ENCODE data around the gene SGCG. TPM values are rescaled to one million over a fixed set of nuclear protein-coding genes. Genes with fewer than 3 reads are reported as not detected.
"Not testable (repeated sequence)": the region's sequence is repeated elsewhere in the genome, so short reads cannot be mapped to it uniquely, and the experiment has no call there.

The SGCG gene
- total RNA-seq (100 to 1,000 TPM in 7 of 9 donors, 10 to 100 TPM in 2; 61.4 to 181 (median 131) TPM), polyA plus RNA-seq (10 to 100 TPM; 27.9 to 92.6 TPM)
- long read RNA-seq, donor 1, transcript SGCG-201 (8 exons, 1,624 nt) = major isoform, 68 of 122 reads
- long read RNA-seq, donor 1, partial matches to known transcripts = 11 of 122 reads
- long read RNA-seq, donor 1, other reads (novel, unspliced or antisense) = 43 of 122 reads
- long read RNA-seq, donor 2, transcript SGCG-201 (8 exons, 1,624 nt) = major isoform, 434 of 552 reads
- long read RNA-seq, donor 2, partial matches to known transcripts = 15 of 552 reads
- long read RNA-seq, donor 2, other reads (novel, unspliced or antisense) = 103 of 552 reads
- long read RNA-seq, donor 3, transcript SGCG-201 (8 exons, 1,624 nt) = major isoform, 18 of 34 reads
- long read RNA-seq, donor 3, partial matches to known transcripts = 3 of 34 reads
- long read RNA-seq, donor 3, other reads (novel, unspliced or antisense) = 13 of 34 reads

- ATAC-seq = peak; percentile 51 to 87 (median 72)
Measured at GRCh38 chr13:23180711-23181110, at the start of gene SGCG. TSS of gene SGCG (plus strand) at chr13:23180979. CDS start at chr13:23203695, 22,716 bp downstream.

DNA sequence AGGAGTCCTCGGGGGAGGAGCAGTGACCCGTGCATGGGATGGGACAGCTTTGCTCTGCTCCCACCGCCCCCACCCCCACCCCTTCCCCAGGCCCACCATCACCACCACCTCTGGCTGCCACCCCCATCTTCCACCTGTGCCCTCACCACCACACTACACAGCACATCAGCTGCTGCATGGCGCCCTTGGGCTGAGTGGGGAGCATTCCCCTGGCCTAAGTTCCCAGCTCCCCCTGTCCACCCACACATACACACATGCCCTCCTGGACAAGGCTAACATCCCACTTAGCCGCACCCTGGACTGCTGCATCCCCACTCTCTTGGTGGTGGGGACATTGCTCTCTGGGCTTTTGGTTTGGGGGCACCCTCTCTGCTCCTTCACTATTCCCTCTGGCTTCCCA, 46.2 kb upstream of the SGCG start:
- no peak overlapping the region for H3K4me3 ChIP-seq
- no peaks in the 10 kb centered on the region for H3K4me1 ChIP-seq
- H3K9me3 ChIP-seq = no peaks in the 10 kb centered on the region
- WGBS, 4 donors = 76 to 92% (median 87%) methylated on average over 4 to 5 of the region's 5 CpGs
- H3K27ac ChIP-seq = no peak overlapping the region
- H3K27me3 ChIP-seq = no peaks in the 10 kb centered on the region
- no peak for DNase-seq
- TF ChIP-seq POLR2A (IDR thresholded peaks at IDR 0.05) (no peak), CTCF (IDR thresholded peaks at IDR 0.05) (no peak)
- ATAC-seq = no peak
- no peaks in the 10 kb centered on the region for H3K36me3 ChIP-seq
- intact Hi-C loops (cut with DNase I) = no loop called here

More at GRCh38 chr13:23180711-23181110, at the start of gene SGCG:
- intact Hi-C loops (cut with DNase I) = loop anchor here in 1 of 10 donors (5.0 kb wide), 1 partner anchor 112 kb away; no protein-coding TSS in a partner anchor
- DNase-seq = peak in 3 of 5 donors; percentile 38 to 41 (median 39)
- peaks cover 0 to 19% (median under 1%) of the 10 kb centered on the region in 12 donors for H3K4me1 ChIP-seq
- H3K9me3 ChIP-seq = peaks cover 0 to 11% (median 0%) of the 10 kb centered on the region in 12 donors
- no peaks in the 10 kb centered on the region for H3K27me3 ChIP-seq
- peak within 1 kb of the TSS; percentile 29 to 86 (median 68) for H3K27ac ChIP-seq
- no peaks in the 10 kb centered on the region for H3K36me3 ChIP-seq
- WGBS, 4 donors = 31 to 41% (median 35%) methylated on average over 6 of the region's 6 CpGs
- TF ChIP-seq CTCF (IDR thresholded peaks at IDR 0.05) (no peak), POLR2A (IDR thresholded peaks at IDR 0.05) (peak in 1 of 2 donors; percentile 41)
- peak within 1 kb of the TSS; percentile 7 to 63 (median 46) for H3K4me3 ChIP-seq

DNA sequence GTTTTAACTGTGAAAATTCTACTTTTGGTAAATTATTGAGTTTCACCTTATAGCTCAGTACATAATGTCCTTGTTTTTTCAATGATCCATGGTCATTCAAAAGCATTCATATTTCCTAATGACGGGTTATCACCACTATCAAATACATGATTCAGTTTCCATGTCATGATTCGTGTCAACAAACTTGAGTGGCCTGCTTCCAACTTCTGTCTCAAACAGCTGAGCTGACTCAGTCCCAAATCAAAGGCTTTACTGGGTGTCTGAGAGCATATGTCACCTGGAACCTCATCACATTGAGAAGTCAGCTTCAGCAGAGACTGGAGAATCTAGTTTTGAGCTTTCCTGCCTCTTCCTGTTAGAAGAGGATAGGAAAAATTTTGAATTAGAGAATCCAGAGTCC, 40.3 kb upstream of the SGCG start:
- TF ChIP-seq CTCF (IDR thresholded peaks at IDR 0.05) (no peak), POLR2A (IDR thresholded peaks at IDR 0.05) (no peak)
- 41 to 55% (median 43%) methylated on average over 2 of the region's 2 CpGs for WGBS, 4 donors
- no peaks in the 10 kb centered on the region for H3K9me3 ChIP-seq
- peaks cover 0 to 6% (median 0%) of the 10 kb centered on the region in 12 donors for H3K4me1 ChIP-seq
- no peak overlapping the region for H3K27ac ChIP-seq
- no peaks in the 10 kb centered on the region for H3K36me3 ChIP-seq
- H3K4me3 ChIP-seq = no peak overlapping the region
- no peaks in the 10 kb centered on the region for H3K27me3 ChIP-seq
- no peak for DNase-seq
- ATAC-seq = no peak
- intact Hi-C loops (cut with DNase I) = no loop called here

DNA sequence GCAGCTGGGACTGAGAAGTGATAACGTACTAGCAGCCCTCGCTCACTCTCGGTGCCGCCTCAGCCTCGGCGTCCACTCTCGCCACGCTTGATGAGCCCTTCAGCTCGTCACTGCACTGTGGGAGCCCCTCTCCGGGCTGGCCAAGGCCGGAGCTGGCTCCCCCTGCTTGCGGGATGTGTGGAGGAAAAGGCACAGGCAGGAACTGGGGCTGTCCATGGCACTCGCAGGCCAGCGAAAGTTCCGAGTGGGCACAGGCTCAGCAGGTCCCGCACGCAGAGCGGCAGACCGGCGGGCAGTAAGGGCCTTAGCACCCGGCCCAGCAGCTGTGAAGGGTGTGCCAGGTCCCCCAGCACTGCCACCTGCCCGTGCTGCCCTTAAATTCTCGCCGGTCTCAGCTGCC, 38.8 kb upstream of the SGCG start:
- Histone ChIP-seq H3K27ac (no peak overlapping the region), H3K27me3 (no peaks in the 10 kb centered on the region), H3K4me3 (no peak overlapping the region), H3K36me3 (no peaks in the 10 kb centered on the region), H3K9me3 (no peaks in the 10 kb centered on the region), H3K4me1 (peaks cover 0 to 11% (median 0%) of the 10 kb centered on the region in 12 donors)
- 88 to 93% (median 91%) methylated on average over 15 to 24 of the region's 24 CpGs for WGBS, 4 donors
- DNase-seq (no peak), ATAC-seq (peak in 1 of 4 donors; percentile 27)
- intact Hi-C loops (cut with DNase I) = no loop called here
- TF ChIP-seq CTCF (IDR thresholded peaks at IDR 0.05) (no peak), POLR2A (IDR thresholded peaks at IDR 0.05) (no peak)

DNA sequence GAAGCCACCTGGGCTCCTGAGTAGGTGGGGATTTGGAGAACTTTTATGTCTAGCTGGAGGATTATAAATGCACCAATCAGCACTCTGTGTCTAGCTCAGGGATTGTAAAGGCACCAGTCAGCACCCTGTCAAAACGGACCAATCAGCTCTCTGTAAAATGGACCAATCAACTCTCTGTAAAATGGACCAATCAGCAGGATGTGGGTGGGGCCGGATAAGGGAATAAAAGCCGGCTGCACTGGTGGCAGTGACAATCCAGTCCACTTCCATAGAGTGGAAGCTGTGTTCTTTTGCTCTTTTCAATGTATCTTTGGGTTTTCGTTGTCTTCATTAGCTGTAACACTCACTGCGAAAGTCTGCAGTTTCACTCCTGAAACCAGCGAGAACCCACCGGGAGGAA, 38.2 kb upstream of the SGCG start:
- DNase-seq; intact Hi-C loops (cut with DNase I); H3K9me3 ChIP-seq; H3K36me3 ChIP-seq; H3K4me3 ChIP-seq; H3K27me3 ChIP-seq; H3K27ac ChIP-seq; ATAC-seq: not testable (repeated sequence)
- WGBS, 4 donors = 83 to 90% (median 86%) methylated on average over 7 of the region's 7 CpGs
- H3K4me1 ChIP-seq = peaks cover 0 to 18% (median 0%) of the 10 kb centered on the region in 12 donors
